GM12878 (cell line): ENCODE measurements around the gene PREX1. TPM values are rescaled to one million over a fixed set of nuclear protein-coding genes. Genes with fewer than 3 reads are reported as not detected.

Source experiments
- ATAC-seq: fragments of 200-7000 bp; cut with Tn5 transposase; 3 replicates; pipeline ENCODE4 v1.9.1; 2020; ENCODE audit warnings: mild to moderate bottlenecking, moderate library complexity
- BruUV-seq: library from RNA; stranded (reverse); fragments of 400-500 nt; replicated peaks from 2 replicates; lab custom pipeline; 2021; lab: Mats Ljungman, UMichigan
- CTCF ChIA-PET: fragments of 300-600 bp; sonication (Branson Sonifier 250); formaldehyde crosslinking; extraction: SDS; loops from one replicate; lab custom pipeline; 2021; ENCODE audit warnings: inconsistent platforms; lab: Yijun Ruan, JAX
- POLR2A ChIA-PET: fragments of 350-600 bp; formaldehyde crosslinking; extraction: SDS; loops from one replicate; lab custom pipeline; 2021; ENCODE audit warnings: inconsistent platforms; lab: Charles Lee
- RAD21 ChIA-PET: fragments of 300-600 bp; sonication (Branson Sonifier 250); formaldehyde crosslinking; loops from one replicate; lab custom pipeline; 2023; ENCODE audit warnings: antibody characterized with exemption; ENCODE audit not compliant: unreplicated experiment; lab: Charles Lee
- SMC1A ChIA-PET: fragments of 300-600 bp; sonication (Branson Sonifier 250); formaldehyde crosslinking; loops from one replicate; lab custom pipeline; 2023; ENCODE audit not compliant: unreplicated experiment, uncharacterized antibody; lab: Charles Lee
- DNase-seq: peaks from one replicate; pipeline ENCODE4 v3.0.0-alpha.2; 2011; ENCODE audit warnings: low read depth, low spot score
- FAIRE-seq: peaks from 3 replicates; lab custom pipeline; 2011; peaks lifted over from hg19 to GRCh38; lab: Jason Lieb, UNC
- H2AFZ ChIP-seq: 2 replicates; pipeline ENCODE4 v1.6.0; 2011; ENCODE audit warnings: low read depth, low read length, control low read depth; ENCODE audit not compliant: control insufficient read depth
- H3K27ac ChIP-seq: 2 replicates; pipeline ENCODE4 v1.5.1; 2011; ENCODE audit warnings: control low read depth; ENCODE audit not compliant: control insufficient read depth, insufficient read depth
- H3K27me3 ChIP-seq, 2 experiments: replicated peaks in 1 of 2; 2 replicates each; pipeline versions ENCODE4 v1.6.0 to v1.6.1; 2011; ENCODE audit warnings: low read length in 1 of 2; ENCODE audit not compliant: control insufficient read depth in 2 of 2, insufficient read depth in 2 of 2
- H3K36me3 ChIP-seq, 2 experiments: 2 replicates each; pipeline ENCODE4 v1.5.1; 2011; ENCODE audit warnings: low read length in 1 of 2; ENCODE audit not compliant: control insufficient read depth in 2 of 2, insufficient read depth in 2 of 2
- H3K4me1 ChIP-seq: 2 replicates; pipeline ENCODE4 v1.6.1; 2011; ENCODE audit warnings: mild to moderate bottlenecking, low read length, moderate library complexity, mixed read lengths; ENCODE audit not compliant: control insufficient read depth, insufficient read depth
- H3K4me2 ChIP-seq: 2 replicates; pipeline ENCODE4 v1.6.0; 2011; ENCODE audit warnings: control low read depth; ENCODE audit not compliant: control insufficient read depth, insufficient read depth
- H3K4me3 ChIP-seq: fragments of 200-600 bp; sonication (generic); 2 replicates; pipeline ENCODE4 v1.5.1; 2016
- H3K79me2 ChIP-seq: 2 replicates; pipeline ENCODE4 v1.6.0; 2011; ENCODE audit warnings: low read length; ENCODE audit not compliant: control insufficient read depth, insufficient read depth
- H3K9ac ChIP-seq: 2 replicates; pipeline ENCODE4 v1.8.0; 2011; ENCODE audit warnings: low read length, control low read depth, mixed read lengths; ENCODE audit not compliant: control insufficient read depth, insufficient read depth
- H3K9me3 ChIP-seq: replicated peaks from 3 replicates; pipeline ENCODE4 v1.5.1; 2011; ENCODE audit warnings: mild to moderate bottlenecking, low read length; ENCODE audit not compliant: control insufficient read depth, insufficient read depth
- H4K20me1 ChIP-seq: 2 replicates; pipeline ENCODE4 v1.6.0; 2011; ENCODE audit not compliant: control insufficient read depth, insufficient read depth
- BCL11A ChIP-seq: IDR thresholded peaks from 2 replicates; pipeline ENCODE4 v1.6.1; 2011; ENCODE audit warnings: low read depth, low read length
- CEBPB ChIP-seq, 2 experiments: fragments of 150-350 bp in 1 of 2; IDR thresholded peaks; 2 replicates each; pipeline ENCODE4 v1.6.1; 2012 to 2014; ENCODE audit warnings: low read depth in 2 of 2, low read length in 2 of 2, borderline replicate concordance in 1 of 2, inconsistent platforms in 1 of 2
- ETV6 ChIP-seq, 2 experiments: fragments of 450-650 bp in 1 of 2; IDR thresholded peaks in 1 of 2; conservative IDR thresholded peaks in 1 of 2; 2 replicates each; pipeline ENCODE4 v1.6.1; 2014; ENCODE audit warnings: antibody characterized with exemption in 1 of 2, borderline replicate concordance in 1 of 2, low read depth in 1 of 2, mild to moderate bottlenecking in 1 of 2, moderate library complexity in 1 of 2
- GATAD2B ChIP-seq: fragments of 450-650 bp; conservative IDR thresholded peaks from 2 replicates; pipeline ENCODE4 v1.6.1; 2017; ENCODE audit warnings: low read depth, mild to moderate bottlenecking, moderate library complexity
- POLR2AphosphoS2 ChIP-seq: IDR thresholded peaks from 2 replicates; pipeline ENCODE4 v1.6.1; 2011; ENCODE audit warnings: low read depth, mild to moderate bottlenecking, low read length, improper control_type of control experiment, moderate library complexity
- SMARCA5 ChIP-seq: fragments of 450-650 bp; IDR thresholded peaks from 2 replicates; pipeline ENCODE4 v1.6.1; 2017; ENCODE audit warnings: mild to moderate bottlenecking
- SUZ12 ChIP-seq: fragments of 200-600 bp; sonication (generic); IDR thresholded peaks from one replicate; pipeline ENCODE4 v1.6.1; 2018; ENCODE audit warnings: antibody characterized with exemption, mild to moderate bottlenecking; ENCODE audit not compliant: unreplicated experiment
- ZNF24 ChIP-seq: fragments of 450-650 bp; IDR thresholded peaks from 2 replicates; pipeline ENCODE4 v1.6.1; 2017; ENCODE audit warnings: antibody characterized with exemption, mild to moderate bottlenecking
- WGBS: methylation state at CpG from one replicate; pipeline ENCODE4 v1.1.6; 2016; ENCODE audit warnings: low lambda C conversion rate; ENCODE audit not compliant: insufficient replicate concordance, insufficient coverage; ENCODE audit errors: missing lambda C conversion rate; 5-methylcytosine and 5-hydroxymethylcytosine counted together
- in situ Hi-C: fragments of 300-500 bp; cut with MboI; formaldehyde crosslinking; loops from 9 replicates; pipeline ENCODE4 v1.14.3; 2018; ENCODE audit warnings: mixed read lengths
- intact Hi-C: fragments of 100-400 bp; cut with micrococcal nuclease; formaldehyde crosslinking; loops from one replicate; pipeline ENCODE4 v1.14.2; 2022; ENCODE audit not compliant: unreplicated experiment
- polyA plus RNA-seq, 11 experiments: library from polyadenylated mRNA; depleted of rRNA in 4 of 11; unstranded in 6 of 11; stranded (reverse) in 5 of 11; fragments of >200 nt; fragmentation: Nextera tagmentation in 4 of 11; fragmentation: Illumina TruSeq in 1 of 11; extraction: Ambion mirVana in 4 of 11; extraction: Trizol in 1 of 11; gene quantifications; 1 replicate in 1 of 11; 2 replicates in 10 of 11; pipeline versions ENCODE4 v1.2.1 to v1.2.3, GENCODE V29; 2011 to 2016; ENCODE audit warnings: inconsistent platforms in 2 of 11, missing spikeins in 2 of 11, low read depth in 1 of 11
- total RNA-seq, 4 experiments: library from RNA; depleted of rRNA in 3 of 4; stranded (reverse); fragments of >200 nt in 3 of 4; fragmentation: Illumina TruSeq in 1 of 4; extraction: Trizol in 1 of 4; gene quantifications; 2 replicates each; pipeline versions ENCODE4 v1.2.1 to v1.2.3, GENCODE V29; 2013 to 2021

PREX1 gene
- total and polyA plus RNA-seq, 10 of the 15 experiments (the other 5 are each of a cell fraction or from before 2014, with no cell fraction given) = 2.6 to 114 (median 38.9) TPM

- ChIA-PET POLR2A (no interaction called here), CTCF (interaction anchor here (0.7 to 1.5 kb wide), 3 partner anchors 8 to 108 kb away, joined by 3 to 4 read pairs (median 3); no protein-coding TSS in a partner anchor), RAD21 (no interaction called here), SMC1A (interaction anchor here (1.1 to 15.6 kb wide), 5 partner anchors 26 to 111 kb away, joined by 3 to 141 read pairs (median 4); no protein-coding TSS in a partner anchor)
- ATAC-seq (no peak), FAIRE-seq (no peak), DNase-seq (no peak)
- in situ Hi-C loops (no loop called here), intact Hi-C loops (loop anchor here (10.0 kb wide), 1 partner anchor 190 kb away; no protein-coding TSS in a partner anchor)
- peaks cover 70% of the 10 kb centered on the region for H3K4me1 ChIP-seq
- TF ChIP-seq SUZ12 = no peak
- WGBS = 93% methylated on average over 4 of the region's 4 CpGs
- H3K27me3 ChIP-seq = no peaks in the 10 kb centered on the region
- no peak overlapping the region for H3K27ac ChIP-seq
- H3K79me2 ChIP-seq = peaks cover 87% of the 10 kb centered on the region
- no TSS peak for BruUV-seq
- H3K9me3 ChIP-seq = no peaks in the 10 kb centered on the region
- H3K4me3 ChIP-seq = no peak overlapping the region
- H3K36me3 ChIP-seq = peaks cover 20 to 22% of the 10 kb centered on the region in 2 experiments; a peak in 3 of 4 replicates
- H4K20me1 ChIP-seq = peaks cover 3% of the 10 kb centered on the region; the same call in 1 of the 2 replicates
- H3K4me2 ChIP-seq = no peak overlapping the region
- H3K9ac ChIP-seq = no peak overlapping the region
- H2AFZ ChIP-seq = no peak overlapping the region
Measured at GRCh38 chr20:48714764-48715163, 113.0 kb downstream of the PREX1 start.

DNA sequence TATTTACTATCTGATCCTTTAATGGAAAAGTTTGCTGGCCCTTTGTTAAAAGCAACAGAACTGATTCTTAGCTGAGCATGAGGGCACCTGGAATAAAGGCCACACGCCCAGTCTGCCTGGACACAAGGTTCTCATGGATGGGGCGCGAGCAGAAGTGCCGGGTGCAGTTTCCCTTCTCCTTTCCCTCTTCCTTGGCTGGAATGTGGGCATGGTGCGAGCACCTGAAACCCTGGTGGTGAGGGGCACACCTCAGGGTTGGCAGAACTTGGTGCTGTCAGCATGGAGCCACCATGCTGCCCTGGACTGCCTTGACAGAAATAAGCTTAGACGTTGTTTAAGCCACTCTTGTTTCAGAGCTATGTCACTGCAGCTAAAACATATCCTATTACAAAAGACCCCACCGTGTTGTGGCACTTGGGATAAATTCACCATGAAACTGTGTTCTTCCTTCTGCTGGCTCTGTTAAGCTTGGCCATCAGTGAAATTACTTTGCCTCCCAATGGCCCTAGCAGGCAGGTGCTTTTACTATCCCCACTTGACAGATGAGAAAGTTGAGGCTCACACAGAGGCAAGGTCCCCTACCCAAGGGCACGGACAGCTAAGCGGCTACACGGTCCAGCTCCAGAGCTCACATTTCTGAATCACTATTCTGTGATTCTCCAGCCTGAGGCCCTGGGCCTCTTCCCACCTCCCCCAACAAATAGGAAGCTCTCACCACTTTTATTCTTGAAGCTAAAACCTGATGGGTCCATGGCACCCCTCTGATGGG lies 115.9 kb downstream of the PREX1 start:
- intact Hi-C loops = loop anchor here (2.0 to 10.0 kb wide), 2 partner anchors 113 to 193 kb away; no protein-coding TSS in a partner anchor
- ATAC-seq = peak; percentile 52
- H4K20me1 ChIP-seq = peaks cover 6% of the 10 kb centered on the region; the same call in 1 of the 2 replicates

More for the DNA sequence above, 115.9 kb downstream of the PREX1 start:
- ChIA-PET CTCF (interaction anchor here (0.6 to 1.6 kb wide), 8 partner anchors 13 to 985 kb away, joined by 3 to 5 read pairs (median 3); no protein-coding TSS in a partner anchor), POLR2A (interaction anchor here (1.0 to 1.2 kb wide), 3 partner anchors 12 to 110 kb away, joined by 3 to 4 read pairs (median 3); no protein-coding TSS in a partner anchor), SMC1A (interaction anchor here (0.6 to 15.6 kb wide), 18 partner anchors 10 to 193 kb away, joined by 3 to 141 read pairs (median 5); no protein-coding TSS in a partner anchor), RAD21 (interaction anchor here (0.7 to 2.6 kb wide), 12 partner anchors 9 to 194 kb away, joined by 3 to 25 read pairs (median 4); no protein-coding TSS in a partner anchor)
- Histone ChIP-seq H3K4me1 (peaks cover 46% of the 10 kb centered on the region), H3K4me2 (peak overlapping the region; percentile 32), H3K9me3 (no peaks in the 10 kb centered on the region), H3K27ac (peak overlapping the region; percentile 52), H3K79me2 (peaks cover 63% of the 10 kb centered on the region), H3K27me3 (no peaks in the 10 kb centered on the region), H3K36me3 (peaks cover 25 to 27% of the 10 kb centered on the region in 2 experiments), H3K4me3 (no peak overlapping the region), H2AFZ (no peak overlapping the region), H3K9ac (no peak overlapping the region)
- DNase-seq = no peak
- WGBS = 58% methylated on average over 10 of the region's 10 CpGs
- FAIRE-seq = no peak
- no TSS peak for BruUV-seq
- TF ChIP-seq GATAD2B (no peak), BCL11A (no peak), SMARCA5 (peak; percentile 63; the same call in 1 of the 2 replicates), ZNF24 (no peak), POLR2AphosphoS2 (no peak), ETV6 (conservative IDR thresholded peaks at IDR 0.05 in 1 of 2, IDR thresholded peaks at IDR 0.05 in 1 of 2; ENCODE audit: borderline replicate concordance in 1 of 2, low read depth in 1 of 2) (no peak), CEBPB (IDR thresholded peaks at IDR 0.05; ENCODE audit: borderline replicate concordance in 1 of 2, low read depth in 2 of 2, low read length in 2 of 2) (no peak)
- in situ Hi-C loops = no loop called here
